Smooth muscle cell (in vitro differentiated cells): ENCODE measurements around the gene PEAK1. TPM values are rescaled to one million over a fixed set of nuclear protein-coding genes. Genes with fewer than 3 reads are reported as not detected.

Experiments
- DNase-seq: peaks from one replicate; lab custom pipeline; 2025; ENCODE audit not compliant: unreplicated experiment; lab: John Stamatoyannopoulos, UW
- H2AFZ ChIP-seq: fragments of 200-600 bp; sonication (generic); 2 replicates; pipeline ENCODE4 v1.6.0; 2016; ENCODE audit warnings: antibody characterized with exemption, low read depth, mild to moderate bottlenecking
- H3F3A ChIP-seq: fragments of 200-600 bp; sonication (generic); 2 replicates; pipeline ENCODE4 v1.6.0; 2017; ENCODE audit warnings: antibody characterized with exemption, low read depth
- H3K27ac ChIP-seq: fragments of 200-600 bp; sonication (generic); 2 replicates; pipeline ENCODE4 v1.5.1; 2016; ENCODE audit warnings: low read depth, mild to moderate bottlenecking
- H3K27me3 ChIP-seq: fragments of 200-600 bp; sonication (generic); 2 replicates; pipeline ENCODE4 v1.6.1; 2016; ENCODE audit warnings: low read depth, mild to moderate bottlenecking
- H3K36me3 ChIP-seq: fragments of 200-600 bp; sonication (generic); 2 replicates; pipeline ENCODE4 v1.5.1; 2016; ENCODE audit warnings: low read depth
- H3K4me1 ChIP-seq: fragments of 200-600 bp; sonication (generic); 2 replicates; pipeline ENCODE4 v1.5.1; 2016; ENCODE audit warnings: low read depth
- H3K4me2 ChIP-seq: fragments of 200-600 bp; sonication (generic); 2 replicates; pipeline ENCODE4 v1.6.0; 2016; ENCODE audit warnings: mild to moderate bottlenecking
- H3K4me3 ChIP-seq: fragments of 200-600 bp; sonication (generic); 2 replicates; pipeline ENCODE4 v1.5.1; 2016; ENCODE audit warnings: mild to moderate bottlenecking
- H3K79me2 ChIP-seq: fragments of 200-600 bp; sonication (generic); 2 replicates; pipeline ENCODE4 v1.6.0; 2016; ENCODE audit warnings: low read depth, mild to moderate bottlenecking
- H3K9ac ChIP-seq: fragments of 200-600 bp; sonication (generic); 2 replicates; pipeline ENCODE4 v1.6.0; 2016; ENCODE audit warnings: low read depth
- H3K9me3 ChIP-seq: fragments of 200-600 bp; sonication (generic); replicated peaks from 2 replicates; pipeline ENCODE4 v1.5.1; 2016; ENCODE audit warnings: low read depth
- H4K20me1 ChIP-seq: fragments of 200-600 bp; sonication (generic); 2 replicates; pipeline ENCODE4 v1.6.0; 2016; ENCODE audit warnings: low read depth
- WGBS: methylation state at CpG from one replicate; pipeline ENCODE4 v1.1.7; 2016; ENCODE audit warnings: low lambda C conversion rate; 5-methylcytosine and 5-hydroxymethylcytosine counted together
- polyA plus RNA-seq: library from polyadenylated mRNA; unstranded; fragments of >200 nt; fragmentation: Nextera tagmentation; extraction: Ambion mirVana; gene quantifications from 2 replicates; pipeline ENCODE4 v1.2.1, GENCODE V29; 2016
- total RNA-seq: library from RNA; depleted of rRNA; stranded (reverse); fragments of >200 nt; gene quantifications from 2 replicates; pipeline ENCODE4 v1.2.3, GENCODE V29; 2014
- TF ChIP-seq, protein P1 (sequence below): fragments of 200-600 bp; sonication (generic); IDR thresholded peaks from 2 replicates; pipeline ENCODE4 v1.5.1; 2017; ENCODE audit warnings: borderline replicate concordance, mild to moderate bottlenecking, antibody characterized with exemption; ENCODE audit not compliant: insufficient read depth, poor library complexity, severe bottlenecking

PEAK1 gene
- total and polyA plus RNA-seq, 2 experiments from 2014 or later, result 5.6 to 21.9 TPM

DNA sequence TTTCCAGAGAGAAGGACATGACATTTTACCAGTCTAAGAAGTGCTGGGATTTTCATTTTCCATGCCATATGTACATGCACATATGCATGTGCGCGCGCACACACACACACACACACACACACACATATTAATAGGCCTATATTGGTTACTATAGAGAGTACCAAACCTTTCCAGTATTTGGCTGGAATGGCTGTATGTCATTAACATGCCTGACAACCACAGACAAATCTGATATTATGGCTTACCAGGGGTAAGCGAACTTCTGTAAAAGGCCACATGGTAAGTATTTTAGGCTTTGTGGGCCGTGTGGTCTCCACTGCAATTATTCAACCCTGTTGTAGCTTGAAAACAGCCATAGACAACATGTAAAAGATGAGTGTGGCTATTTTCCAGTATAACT, 251.8 kb downstream of the PEAK1 start:
- no peak overlapping the region for H3K27ac ChIP-seq
- peaks cover 28% of the 10 kb centered on the region for H4K20me1 ChIP-seq
- no peaks in the 10 kb centered on the region for H3K27me3 ChIP-seq
- no peaks in the 10 kb centered on the region for H3K4me1 ChIP-seq
- DNase-seq, result no peak
- peaks cover 4% of the 10 kb centered on the region for H3K79me2 ChIP-seq
- H2AFZ ChIP-seq, result no peak overlapping the region
- no peak overlapping the region for H3K4me3 ChIP-seq
- H3K9me3 ChIP-seq, result no peaks in the 10 kb centered on the region
- H3K4me2 ChIP-seq, result no peak overlapping the region
- H3K9ac ChIP-seq, result no peak overlapping the region
- TF ChIP-seq, protein P1, sequence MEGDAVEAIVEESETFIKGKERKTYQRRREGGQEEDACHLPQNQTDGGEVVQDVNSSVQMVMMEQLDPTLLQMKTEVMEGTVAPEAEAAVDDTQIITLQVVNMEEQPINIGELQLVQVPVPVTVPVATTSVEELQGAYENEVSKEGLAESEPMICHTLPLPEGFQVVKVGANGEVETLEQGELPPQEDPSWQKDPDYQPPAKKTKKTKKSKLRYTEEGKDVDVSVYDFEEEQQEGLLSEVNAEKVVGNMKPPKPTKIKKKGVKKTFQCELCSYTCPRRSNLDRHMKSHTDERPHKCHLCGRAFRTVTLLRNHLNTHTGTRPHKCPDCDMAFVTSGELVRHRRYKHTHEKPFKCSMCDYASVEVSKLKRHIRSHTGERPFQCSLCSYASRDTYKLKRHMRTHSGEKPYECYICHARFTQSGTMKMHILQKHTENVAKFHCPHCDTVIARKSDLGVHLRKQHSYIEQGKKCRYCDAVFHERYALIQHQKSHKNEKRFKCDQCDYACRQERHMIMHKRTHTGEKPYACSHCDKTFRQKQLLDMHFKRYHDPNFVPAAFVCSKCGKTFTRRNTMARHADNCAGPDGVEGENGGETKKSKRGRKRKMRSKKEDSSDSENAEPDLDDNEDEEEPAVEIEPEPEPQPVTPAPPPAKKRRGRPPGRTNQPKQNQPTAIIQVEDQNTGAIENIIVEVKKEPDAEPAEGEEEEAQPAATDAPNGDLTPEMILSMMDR, result no peak
- no peaks in the 10 kb centered on the region for H3F3A ChIP-seq
- H3K36me3 ChIP-seq, result no peaks in the 10 kb centered on the region
- WGBS, result 53% methylated on average over 5 of the region's 5 CpGs

DNA sequence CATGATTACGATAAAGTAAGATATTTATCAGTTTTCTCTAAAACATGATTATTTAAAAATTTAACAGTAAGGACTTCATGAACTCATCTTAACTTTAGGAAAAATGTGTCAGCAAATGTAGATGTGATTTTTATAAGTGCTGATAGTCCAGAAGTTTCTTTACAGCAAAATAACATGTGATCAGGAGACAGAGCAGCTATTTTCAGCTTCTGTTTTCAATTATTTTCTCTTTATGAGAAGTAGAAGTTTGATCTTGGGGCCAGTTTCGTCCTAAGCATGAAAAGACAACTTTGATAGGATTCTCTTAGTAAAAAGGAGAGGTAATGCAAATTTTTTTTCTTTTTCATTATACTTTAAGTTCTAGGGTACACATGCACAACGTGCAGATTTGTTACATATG, 252.5 kb downstream of the PEAK1 start:
- DNase-seq, result no peak
- TF ChIP-seq, protein P1, result no peak
- no peak overlapping the region for H3K27ac ChIP-seq
- 85% methylated on average over 3 of the region's 3 CpGs for WGBS
- no peaks in the 10 kb centered on the region for H3K9me3 ChIP-seq
- no peak overlapping the region for H3K9ac ChIP-seq
- no peaks in the 10 kb centered on the region for H3K4me1 ChIP-seq
- peaks cover 21% of the 10 kb centered on the region for H4K20me1 ChIP-seq
- no peak overlapping the region for H3K4me2 ChIP-seq
- no peak overlapping the region for H2AFZ ChIP-seq
- no peaks in the 10 kb centered on the region for H3F3A ChIP-seq
- no peaks in the 10 kb centered on the region for H3K36me3 ChIP-seq
- no peak overlapping the region for H3K4me3 ChIP-seq
- no peaks in the 10 kb centered on the region for H3K27me3 ChIP-seq
- H3K79me2 ChIP-seq, result no peaks in the 10 kb centered on the region

DNA sequence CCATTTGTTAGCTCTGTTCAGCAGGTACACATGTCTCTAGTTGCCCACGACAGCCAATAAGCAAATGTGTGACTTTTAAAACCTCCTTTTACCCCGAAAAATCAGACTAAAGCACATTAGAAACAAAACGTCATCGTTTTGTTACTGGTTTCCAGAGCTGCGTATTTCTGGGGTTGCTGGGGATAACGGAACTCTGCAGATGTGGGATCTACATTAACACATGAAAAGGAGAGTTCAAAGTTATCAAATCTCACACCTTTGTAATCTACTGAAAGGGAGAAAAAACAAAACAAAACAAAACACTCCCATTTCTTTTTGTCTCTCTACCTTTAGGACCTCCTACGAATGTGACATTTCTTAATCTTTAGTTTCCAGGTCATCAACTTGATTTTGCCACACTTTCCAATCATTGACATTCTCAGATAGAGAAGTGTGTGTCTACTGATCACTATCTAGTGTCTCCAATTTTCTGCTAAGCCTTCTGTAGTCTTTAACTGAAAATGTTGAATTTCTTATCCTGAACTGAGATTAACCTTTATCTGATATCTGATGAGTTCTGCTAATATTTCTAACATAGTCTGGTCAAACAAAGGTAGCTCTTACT, 256.0 kb downstream of the PEAK1 start:
- Histone ChIP-seq H3K9ac (no peak overlapping the region), H4K20me1 (peaks cover 14% of the 10 kb centered on the region), H3K79me2 (no peaks in the 10 kb centered on the region), H3K9me3 (no peaks in the 10 kb centered on the region), H3K4me1 (peaks cover 3% of the 10 kb centered on the region), H2AFZ (no peak overlapping the region), H3K27ac (no peak overlapping the region), H3K4me2 (no peak overlapping the region), H3F3A (no peaks in the 10 kb centered on the region), H3K4me3 (no peak overlapping the region), H3K36me3 (no peaks in the 10 kb centered on the region), H3K27me3 (no peaks in the 10 kb centered on the region)
- TF ChIP-seq, protein P1, result no peak
- DNase-seq, result no peak
- WGBS, result 87% methylated on average over 7 of the region's 7 CpGs
